PC-3 (cell line): ENCODE data around the gene ZIC4. TPM values are rescaled to one million over a fixed set of nuclear protein-coding genes. Genes with fewer than 3 reads are reported as not detected.

ENCODE experiments used
- ATAC-seq: fragments of 200-7000 bp; cut with Tn5 transposase; 2 replicates; pipeline ENCODE4 v1.9.1; 2020; ENCODE audit warnings: mild to moderate bottlenecking, moderate library complexity
- BruUV-seq: library from RNA; stranded (reverse); fragments of 400-500 nt; replicated peaks from 2 replicates; lab custom pipeline; 2021; lab: Mats Ljungman, UMichigan
- CTCF ChIA-PET: fragments of 300-600 bp; sonication (Branson Sonifier 250); formaldehyde crosslinking; loops from one replicate; lab custom pipeline; 2022; ENCODE audit warnings: antibody characterized with exemption; lab: Charles Lee
- POLR2A ChIA-PET: fragments of 300-600 bp; sonication (Branson Sonifier 250); formaldehyde crosslinking; loops from one replicate; lab custom pipeline; 2022; ENCODE audit warnings: antibody characterized with exemption; ENCODE audit not compliant: unreplicated experiment; lab: Charles Lee
- DNase-seq: peaks from one replicate; pipeline ENCODE4 v3.0.0-alpha.2; 2015
- H2AFZ ChIP-seq: fragments of 300-600 bp; sonication (generic); 2 replicates; pipeline ENCODE4 v1.6.0; 2016; ENCODE audit warnings: antibody characterized with exemption, low read length
- H3F3A ChIP-seq: fragments of 300-600 bp; sonication (generic); one replicate; pipeline ENCODE4 v1.6.0; 2017; ENCODE audit warnings: antibody characterized with exemption, low read length, control low read depth, mild to moderate bottlenecking; ENCODE audit not compliant: unreplicated experiment
- H3K27ac ChIP-seq: fragments of 300-600 bp; sonication (generic); 2 replicates; pipeline ENCODE4 v1.5.1; 2016; ENCODE audit warnings: mild to moderate bottlenecking, low read length
- H3K27me3 ChIP-seq: fragments of 300-600 bp; sonication (generic); 2 replicates; pipeline ENCODE4 v1.6.1; 2016; ENCODE audit warnings: low read length, mixed read lengths
- H3K36me3 ChIP-seq: fragments of 300-600 bp; sonication (generic); 2 replicates; pipeline ENCODE4 v1.6.1; 2016; ENCODE audit warnings: low read depth, mixed run types, low read length, mixed read lengths
- H3K4me1 ChIP-seq: fragments of 300-600 bp; sonication (generic); 2 replicates; pipeline ENCODE4 v1.5.1; 2016; ENCODE audit warnings: low read length; ENCODE audit not compliant: insufficient read depth
- H3K4me2 ChIP-seq: fragments of 300-600 bp; sonication (generic); 2 replicates; pipeline ENCODE4 v1.6.0; 2016; ENCODE audit warnings: low read length
- H3K4me3 ChIP-seq: fragments of 300-600 bp; sonication (generic); 2 replicates; pipeline ENCODE4 v1.5.1; 2016; ENCODE audit warnings: mild to moderate bottlenecking, low read length, mixed read lengths
- H3K79me2 ChIP-seq: fragments of 300-600 bp; sonication (generic); 2 replicates; pipeline ENCODE4 v1.6.1; 2017; ENCODE audit warnings: low read length, mixed read lengths
- H3K9ac ChIP-seq: fragments of 300-600 bp; sonication (generic); 2 replicates; pipeline ENCODE4 v1.6.0; 2016; ENCODE audit warnings: mild to moderate bottlenecking, low read length
- H3K9me2 ChIP-seq: fragments of 300-600 bp; sonication (generic); replicated peaks from 2 replicates; pipeline ENCODE4 v1.6.1; 2016; ENCODE audit warnings: mixed run types, low read length, mixed read lengths
- H3K9me3 ChIP-seq: fragments of 300-600 bp; sonication (generic); 2 replicates; pipeline ENCODE4 v1.6.1; 2016; ENCODE audit warnings: low read length, mixed read lengths
- H4K20me1 ChIP-seq: fragments of 300-600 bp; sonication (generic); 2 replicates; pipeline ENCODE4 v1.6.1; 2016; ENCODE audit warnings: low read length, mixed read lengths
- EZH2 ChIP-seq: fragments of 300-600 bp; sonication (generic); IDR thresholded peaks from one replicate; pipeline ENCODE4 v1.6.1; 2017; ENCODE audit warnings: antibody characterized with exemption, mild to moderate bottlenecking, low read length; ENCODE audit not compliant: unreplicated experiment
- EZH2phosphoT487 ChIP-seq: fragments of 300-600 bp; sonication (generic); IDR thresholded peaks from 2 replicates; pipeline ENCODE4 v1.6.1; 2018; ENCODE audit warnings: mild to moderate bottlenecking, antibody characterized with exemption, low read length, borderline replicate concordance
- intact Hi-C: fragments of 100-400 bp; cut with micrococcal nuclease; formaldehyde crosslinking; loops from 2 replicates; pipeline ENCODE4 v1.9.0; 2023
- total RNA-seq: library from RNA; depleted of rRNA; stranded (reverse); fragments of >200 nt; gene quantifications from 2 replicates; pipeline ENCODE4 v1.2.3, GENCODE V29; 2014
- TF ChIP-seq, protein P1 (sequence below): fragments of 300-600 bp; sonication (generic); conservative IDR thresholded peaks from 2 replicates; pipeline ENCODE4 v1.5.1; 2017; ENCODE audit warnings: antibody characterized with exemption, low read depth, mild to moderate bottlenecking, low read length

Gene ZIC4
- total RNA-seq, 1 experiment from 2014 or later: not detected

DNA sequence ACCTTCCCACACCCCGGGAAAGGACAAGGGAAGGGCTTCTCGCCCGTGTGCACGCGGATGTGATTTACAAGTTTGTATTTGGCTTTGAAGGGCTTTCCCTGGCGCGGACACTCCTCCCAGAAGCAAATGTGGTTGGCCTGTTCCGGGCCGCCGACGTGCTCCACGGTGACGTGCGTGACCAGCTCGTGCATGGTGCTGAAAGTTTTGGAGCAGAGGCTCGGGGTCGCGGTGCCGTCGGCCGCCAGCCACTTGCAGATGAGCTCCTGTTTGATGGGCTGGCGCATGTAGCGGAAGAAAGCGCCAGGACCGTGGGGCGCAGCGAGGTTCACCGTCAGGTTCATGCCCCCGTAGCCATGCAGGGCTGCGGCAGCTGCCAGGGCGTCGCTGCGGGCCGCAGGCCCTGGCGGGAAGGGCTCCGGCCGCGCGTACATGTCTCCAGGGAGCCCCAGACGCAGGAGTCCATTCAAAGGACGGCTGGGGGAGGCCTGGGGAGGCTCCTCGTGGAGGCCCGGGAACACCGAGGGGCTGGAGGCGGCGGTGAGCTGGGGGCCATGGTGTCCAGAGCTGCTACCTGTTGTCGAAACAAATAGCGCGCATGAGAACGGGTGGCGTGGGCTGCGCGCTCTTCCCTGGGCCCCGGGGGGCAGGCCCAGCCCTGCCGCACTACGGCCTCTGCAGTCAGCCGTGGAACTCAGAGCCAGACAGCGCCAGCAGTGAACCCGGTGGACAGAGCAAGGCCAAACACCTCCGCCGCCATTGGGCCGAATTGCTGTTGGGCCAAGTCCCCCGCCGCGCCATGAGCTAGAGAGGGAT, 10.2 kb downstream of the ZIC4 start:
- ATAC-seq (no peak), DNase-seq (no peak)
- no peaks in the 10 kb centered on the region for H3F3A ChIP-seq
- H3K36me3 ChIP-seq: no peaks in the 10 kb centered on the region
- POLR2A ChIA-PET: no interaction called here
- H3K4me3 ChIP-seq: no peak overlapping the region
- H3K9me2 ChIP-seq: no peaks in the 10 kb centered on the region
- H3K4me1 ChIP-seq: no peaks in the 10 kb centered on the region
- no peak overlapping the region for H2AFZ ChIP-seq
- no peaks in the 10 kb centered on the region for H3K79me2 ChIP-seq
- H3K9ac ChIP-seq: no peak overlapping the region
- H3K4me2 ChIP-seq: no peak overlapping the region
- intact Hi-C loops: no loop called here
- H3K27me3 ChIP-seq: peaks cover 31% of the 10 kb centered on the region
- BruUV-seq: no TSS peak
- H3K9me3 ChIP-seq: no peaks in the 10 kb centered on the region
- CTCF ChIA-PET: no interaction called here
- TF ChIP-seq EZH2 (no peak), EZH2phosphoT487 (no peak)
- TF ChIP-seq, protein P1, sequence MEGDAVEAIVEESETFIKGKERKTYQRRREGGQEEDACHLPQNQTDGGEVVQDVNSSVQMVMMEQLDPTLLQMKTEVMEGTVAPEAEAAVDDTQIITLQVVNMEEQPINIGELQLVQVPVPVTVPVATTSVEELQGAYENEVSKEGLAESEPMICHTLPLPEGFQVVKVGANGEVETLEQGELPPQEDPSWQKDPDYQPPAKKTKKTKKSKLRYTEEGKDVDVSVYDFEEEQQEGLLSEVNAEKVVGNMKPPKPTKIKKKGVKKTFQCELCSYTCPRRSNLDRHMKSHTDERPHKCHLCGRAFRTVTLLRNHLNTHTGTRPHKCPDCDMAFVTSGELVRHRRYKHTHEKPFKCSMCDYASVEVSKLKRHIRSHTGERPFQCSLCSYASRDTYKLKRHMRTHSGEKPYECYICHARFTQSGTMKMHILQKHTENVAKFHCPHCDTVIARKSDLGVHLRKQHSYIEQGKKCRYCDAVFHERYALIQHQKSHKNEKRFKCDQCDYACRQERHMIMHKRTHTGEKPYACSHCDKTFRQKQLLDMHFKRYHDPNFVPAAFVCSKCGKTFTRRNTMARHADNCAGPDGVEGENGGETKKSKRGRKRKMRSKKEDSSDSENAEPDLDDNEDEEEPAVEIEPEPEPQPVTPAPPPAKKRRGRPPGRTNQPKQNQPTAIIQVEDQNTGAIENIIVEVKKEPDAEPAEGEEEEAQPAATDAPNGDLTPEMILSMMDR: no peak
- H4K20me1 ChIP-seq: no peaks in the 10 kb centered on the region
- H3K27ac ChIP-seq: no peak overlapping the region

DNA sequence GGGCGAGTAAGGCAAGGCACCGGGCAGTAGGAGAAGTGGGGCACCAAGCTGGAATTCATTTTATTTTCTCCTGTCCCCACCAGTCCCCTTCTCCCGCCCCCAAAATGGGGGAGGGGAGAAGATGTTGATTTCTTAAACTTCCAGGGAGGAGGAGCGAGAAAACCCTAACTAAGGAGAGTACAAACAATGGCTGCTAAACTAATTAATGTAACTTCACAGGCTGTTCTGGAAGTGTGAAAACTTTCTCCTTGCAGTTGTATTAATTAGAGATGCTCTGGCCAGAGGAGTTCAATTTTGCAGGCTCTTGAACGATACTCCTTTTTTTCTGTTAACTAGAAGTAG, 11.5 kb downstream of the ZIC4 start:
- H3K9ac ChIP-seq: no peak overlapping the region
- H3K27me3 ChIP-seq: peaks cover 44% of the 10 kb centered on the region
- H3K4me1 ChIP-seq: no peaks in the 10 kb centered on the region
- intact Hi-C loops: no loop called here
- DNase-seq: no peak
- ATAC-seq: no peak
- no peak overlapping the region for H2AFZ ChIP-seq
- no peaks in the 10 kb centered on the region for H3F3A ChIP-seq
- H3K79me2 ChIP-seq: no peaks in the 10 kb centered on the region
- CTCF ChIA-PET: no interaction called here
- no peaks in the 10 kb centered on the region for H3K36me3 ChIP-seq
- no peak overlapping the region for H3K27ac ChIP-seq
- no peaks in the 10 kb centered on the region for H4K20me1 ChIP-seq
- H3K4me3 ChIP-seq: no peak overlapping the region
- no peaks in the 10 kb centered on the region for H3K9me3 ChIP-seq
- no peak for TF ChIP-seq EZH2phosphoT487
- no peak for TF ChIP-seq EZH2
- TF ChIP-seq, protein P1: no peak
- POLR2A ChIA-PET: no interaction called here
- H3K9me2 ChIP-seq: no peaks in the 10 kb centered on the region
- H3K4me2 ChIP-seq: no peak overlapping the region
- BruUV-seq: no TSS peak
